Heart left ventricle (tissue), 16 donors: ENCODE data around the gene CACNB2. TPM values are rescaled to one million over a fixed set of nuclear protein-coding genes. Genes with fewer than 3 reads are reported as not detected.

Source experiments
- ATAC-seq, 4 donors: fragments of 200-7000 bp; cut with Tn5 transposase; one replicate each; pipeline ENCODE4 v1.9.1; 2020 to 2022; ENCODE audit warnings: moderate library complexity in 4 of 4, mild to moderate bottlenecking in 3 of 4, moderate number of reproducible peaks in 1 of 4
- DNase-seq, 5 donors: peaks; one replicate each; pipeline ENCODE4 v3.0.0-alpha.2; 2020
- H3K27ac ChIP-seq, 12 donors: fragments of 200-600 bp; sonication (generic) in 4 of 12; one replicate each; pipeline versions ENCODE4 v1.5.0 to v1.8.0; 2016 to 2022; ENCODE audit warnings: mild to moderate bottlenecking in 2 of 12
- H3K27me3 ChIP-seq, 9 donors: fragments of 200-600 bp; sonication (generic) in 2 of 9; one replicate each; pipeline versions ENCODE4 v1.5.1 to v1.8.0; 2016 to 2022; ENCODE audit warnings: mild to moderate bottlenecking in 3 of 9
- H3K36me3 ChIP-seq, 9 donors: fragments of 200-600 bp; sonication (generic) in 2 of 9; one replicate each; pipeline versions ENCODE4 v1.5.0 to v1.8.0; 2018 to 2022; ENCODE audit warnings: mild to moderate bottlenecking in 2 of 9
- H3K4me1 ChIP-seq, 12 donors: fragments of 200-600 bp; sonication (generic) in 4 of 12; one replicate each; pipeline versions ENCODE4 v1.5.0 to v1.8.0; 2016 to 2022; ENCODE audit warnings: mild to moderate bottlenecking in 3 of 12
- H3K4me3 ChIP-seq, 12 donors: fragments of 200-600 bp; sonication (generic) in 4 of 12; one replicate each; pipeline versions ENCODE4 v1.5.0 to v1.8.0; 2017 to 2022; ENCODE audit warnings: mild to moderate bottlenecking in 9 of 12, moderate library complexity in 4 of 12
- H3K9me3 ChIP-seq, 12 donors: fragments of 200-600 bp; sonication (generic) in 4 of 12; one replicate each; pipeline versions ENCODE4 v1.5.0 to v1.8.0; 2016 to 2022; ENCODE audit warnings: mild to moderate bottlenecking in 1 of 12
- CTCF ChIP-seq, 12 donors: fragments of 200-600 bp; sonication (generic) in 4 of 12; IDR thresholded peaks; one replicate each; pipeline versions ENCODE4 v1.5.0 to v1.8.0; 2018 to 2022; ENCODE audit warnings: antibody characterized with exemption in 12 of 12, mild to moderate bottlenecking in 5 of 12
- POLR2A ChIP-seq, 2 donors: fragments of 450-650 bp; IDR thresholded peaks; one replicate each; pipeline ENCODE4 v1.6.1; 2017; ENCODE audit warnings: antibody characterized with exemption in 2 of 2, mild to moderate bottlenecking in 2 of 2, moderate library complexity in 2 of 2
- WGBS, 4 donors: extraction: QIAGEN DNeasy Blood & Tissue Kit in 2 of 4; methylation state at CpG; one replicate each; pipeline versions ENCODE4 v1.1.5 to v1.1.7; 2013 to 2018; 5-methylcytosine and 5-hydroxymethylcytosine counted together
- intact Hi-C, 10 donors: fragments of 100-400 bp; cut with DNase I; formaldehyde crosslinking; loops; one replicate each; pipeline versions ENCODE4 v1.11.1 to v1.14.2; 2022
- polyA plus RNA-seq, 2 donors: library from polyadenylated mRNA; stranded (reverse); fragments of 200-250 nt; gene quantifications; one replicate each; pipeline ENCODE4 v1.2.3, GENCODE V29; 2013
- total RNA-seq, 9 donors: library from RNA; depleted of rRNA in 2 of 9; stranded (reverse); fragments of >200 nt in 2 of 9; fragmentation: NEBNext Ultra II Directional in 3 of 9; extraction: Animal tissue kit (Norgen Biotek cat#: 25700) in 3 of 9; gene quantifications; one replicate each; pipeline versions ENCODE4 v1.1.0 to v1.2.4, GENCODE V29; 2016 to 2023
- donor health status: ischemic (EF 13 %, LVEDD 7.1; RV severe dilation, severe dysfunction).
- donor health status: healthy with polysubstance abuse.
- donor health status: DM: no; HTN: yes; CAD: no.
- donor health status: DM: no; HTN: no; CAD: no.
- donor health status: ischemic (EF 25% LVEDD 6.9; RV normal size, moderate dysfunction).
- donor health status: ischemic (EF 25% LVEDD 5.7; RV mildly dilated, moderate dysfunction).
- donor health status: healthy.
- donor health status: DM: yes; HTN: yes; CAD: no.
- donor health status: ischemic (EF 35%, LVEDD 5.7; RV mildly dilated, moderate dysfunction).
- donor health status: nonischemic (EF 11% LVEDD 7.7; RV severe dilation, severe dysfunction).
- donor health status: DM: yes; HTN: yes; CAD: no.
- donor health status: PGD.
- donor health status: ischemic (EF 29% LVEDD 5.4; RV normal size, mild dysfunction).
- donor health status: nonischemic (EF 23%, LVEDD 6.1; RV moderate dilation, normal function).

CACNB2 gene
- total and polyA plus RNA-seq, 11 donors: 11.4 to 63.2 (median 33.2) TPM

GRCh38 chr10:18158773-18159265 is 18.6 kb downstream of the CACNB2 start:
- Histone ChIP-seq H3K27me3 (no peaks in the 10 kb centered on the region), H3K9me3 (no peaks in the 10 kb centered on the region), H3K4me3 (no peak overlapping the region), H3K4me1 (peaks cover 0 to 10% (median 0%) of the 10 kb centered on the region in 12 donors), H3K27ac (peak overlapping the region in 3 of 12 donors; percentile 1 to 61 (median 12)), H3K36me3 (no peaks in the 10 kb centered on the region)
- 44 to 66% (median 58%) methylated on average over 2 of the region's 2 CpGs for WGBS, 4 donors
- TF ChIP-seq POLR2A (IDR thresholded peaks at IDR 0.05) (no peak), CTCF (IDR thresholded peaks at IDR 0.05) (no peak)
- intact Hi-C loops: no loop called here
- ATAC-seq (peak in 3 of 4 donors; percentile 40 to 46 (median 44)), DNase-seq (no peak)

DNA sequence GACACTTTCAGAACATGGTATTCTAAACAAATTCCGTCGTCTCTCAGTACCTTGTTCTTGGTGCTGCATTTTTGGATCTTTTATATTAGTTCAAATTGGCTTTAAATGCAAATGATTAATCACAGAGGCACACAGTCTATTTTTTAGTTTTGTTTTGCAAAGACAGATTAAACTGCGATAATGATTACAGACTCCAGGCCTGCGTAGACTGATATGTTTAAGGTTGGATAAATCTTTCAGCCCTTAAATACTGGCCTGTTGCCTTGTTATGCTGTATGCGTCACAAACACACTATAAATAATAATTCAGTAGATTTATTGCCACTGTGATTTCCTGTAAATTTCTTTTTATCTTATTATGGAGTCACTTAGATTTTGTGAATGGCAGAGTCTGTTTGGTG is 19.3 kb downstream of the CACNB2 start:
- no peak overlapping the region for H3K4me3 ChIP-seq
- TF ChIP-seq POLR2A (IDR thresholded peaks at IDR 0.05): no peak
- no peak for TF ChIP-seq CTCF (IDR thresholded peaks at IDR 0.05)
- no peaks in the 10 kb centered on the region for H3K27me3 ChIP-seq
- no peaks in the 10 kb centered on the region for H3K9me3 ChIP-seq
- H3K36me3 ChIP-seq: no peaks in the 10 kb centered on the region
- WGBS, 4 donors: 66 to 74% (median 69%) methylated on average over 5 of the region's 5 CpGs
- peak overlapping the region in 4 of 12 donors; percentile 12 to 61 (median 16) for H3K27ac ChIP-seq
- intact Hi-C loops: no loop called here
- DNase-seq: no peak
- ATAC-seq: no peak
- H3K4me1 ChIP-seq: peaks cover 0 to 14% (median 2%) of the 10 kb centered on the region in 12 donors

GRCh38 chr10:18162021-18162627 is 21.9 kb downstream of the CACNB2 start:
- Histone ChIP-seq H3K27ac (no peak overlapping the region), H3K4me1 (peaks cover 0 to 14% (median 3%) of the 10 kb centered on the region in 12 donors), H3K9me3 (no peaks in the 10 kb centered on the region), H3K4me3 (no peak overlapping the region), H3K27me3 (no peaks in the 10 kb centered on the region), H3K36me3 (no peaks in the 10 kb centered on the region)
- intact Hi-C loops: no loop called here
- WGBS, 4 donors: 76 to 90% (median 83%) methylated on average over 7 of the region's 7 CpGs
- TF ChIP-seq POLR2A (IDR thresholded peaks at IDR 0.05): no peak
- no peak for TF ChIP-seq CTCF (IDR thresholded peaks at IDR 0.05)
- no peak for DNase-seq
- ATAC-seq: no peak

GRCh38 chr10:18164093-18164492 is 23.9 kb downstream of the CACNB2 start:
- H3K9me3 ChIP-seq: no peaks in the 10 kb centered on the region
- no peak overlapping the region for H3K4me3 ChIP-seq
- intact Hi-C loops: no loop called here
- WGBS, 4 donors: 32 to 52% (median 47%) methylated on average over 4 of the region's 4 CpGs
- peak overlapping the region in 2 of 12 donors; percentile 40 to 48 for H3K27ac ChIP-seq
- ATAC-seq (no peak), DNase-seq (no peak)
- H3K4me1 ChIP-seq: peaks cover 0 to 10% (median 2%) of the 10 kb centered on the region in 12 donors
- no peaks in the 10 kb centered on the region for H3K36me3 ChIP-seq
- H3K27me3 ChIP-seq: no peaks in the 10 kb centered on the region
- TF ChIP-seq POLR2A (IDR thresholded peaks at IDR 0.05) (no peak), CTCF (IDR thresholded peaks at IDR 0.05) (no peak)
